GM21786 (cell line): Measurements from ENCODE around the gene VAC14.
"Not testable (repeated sequence)": the region's sequence is repeated elsewhere in the genome, so short reads cannot be mapped to it uniquely, and the experiment has no call there.

ENCODE experiments used
- ATAC-seq: cut with Tn5 transposase; IDR thresholded peaks from one replicate; pipeline ENCODE4 v1.9.1; 2021; ENCODE audit not compliant: unreplicated experiment

Gene VAC14

GRCh38 chr16:70684146-70685060 is 116.6 kb downstream of the VAC14 start:
- no peak for ATAC-seq

GRCh38 chr16:70683146-70683944 is 117.6 kb downstream of the VAC14 start:
- no peak for ATAC-seq

GRCh38 chr16:70682239-70683145 is 118.5 kb downstream of the VAC14 start:
- no peak for ATAC-seq

DNA sequence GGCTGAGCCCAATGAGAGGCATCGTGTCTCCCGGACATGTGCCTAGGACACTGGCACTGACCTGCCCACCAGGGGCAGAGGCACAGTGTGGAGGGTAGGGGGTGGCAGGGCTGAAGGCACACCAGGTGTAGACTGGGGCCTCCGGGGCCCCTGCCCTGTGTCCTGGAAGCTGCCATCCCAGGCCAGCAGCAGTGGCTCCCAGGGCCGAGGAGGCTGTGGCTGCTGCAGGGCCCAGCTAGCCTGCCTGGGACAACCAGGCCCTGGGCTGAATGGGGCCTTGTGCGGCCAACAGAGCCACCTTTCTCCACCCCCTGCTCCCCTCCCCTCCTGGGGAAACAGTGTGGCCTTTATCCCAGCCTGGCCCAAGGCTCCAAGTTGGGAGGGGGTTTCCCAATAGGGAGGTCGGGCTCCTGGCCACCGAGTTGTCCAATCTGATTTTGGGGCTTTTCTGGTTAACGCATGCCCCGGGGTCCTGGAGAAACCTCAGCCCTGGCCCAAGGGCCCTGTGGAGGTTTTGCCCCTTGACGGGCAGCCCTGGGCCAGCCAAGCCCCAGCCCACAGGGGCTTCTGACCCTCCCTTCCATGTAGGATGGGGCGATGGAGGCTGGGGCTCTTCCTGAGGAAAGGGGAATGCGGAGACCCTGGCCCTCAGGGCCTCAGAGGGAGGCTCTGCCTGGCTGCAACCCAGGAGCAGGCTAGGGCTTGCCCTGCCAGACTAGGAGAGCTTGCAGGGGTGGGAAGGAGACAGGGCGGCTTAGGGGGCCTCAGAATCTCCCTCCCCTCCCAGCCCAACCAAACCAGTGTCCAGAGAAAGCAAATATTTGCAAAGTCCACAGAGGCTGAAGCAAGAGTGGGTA is 119.3 kb downstream of the VAC14 start:
- ATAC-seq = no peak

- no peak for ATAC-seq
Measured at GRCh38 chr16:70680495-70681381, 120.2 kb downstream of the VAC14 start.

- no peak for ATAC-seq
Measured at GRCh38 chr16:70679671-70680494, 121.1 kb downstream of the VAC14 start.

GRCh38 chr16:70678898-70679670 is 121.9 kb downstream of the VAC14 start:
- no peak for ATAC-seq

- no peak for ATAC-seq
Measured at GRCh38 chr16:70678121-70678897, 122.6 kb downstream of the VAC14 start.

DNA sequence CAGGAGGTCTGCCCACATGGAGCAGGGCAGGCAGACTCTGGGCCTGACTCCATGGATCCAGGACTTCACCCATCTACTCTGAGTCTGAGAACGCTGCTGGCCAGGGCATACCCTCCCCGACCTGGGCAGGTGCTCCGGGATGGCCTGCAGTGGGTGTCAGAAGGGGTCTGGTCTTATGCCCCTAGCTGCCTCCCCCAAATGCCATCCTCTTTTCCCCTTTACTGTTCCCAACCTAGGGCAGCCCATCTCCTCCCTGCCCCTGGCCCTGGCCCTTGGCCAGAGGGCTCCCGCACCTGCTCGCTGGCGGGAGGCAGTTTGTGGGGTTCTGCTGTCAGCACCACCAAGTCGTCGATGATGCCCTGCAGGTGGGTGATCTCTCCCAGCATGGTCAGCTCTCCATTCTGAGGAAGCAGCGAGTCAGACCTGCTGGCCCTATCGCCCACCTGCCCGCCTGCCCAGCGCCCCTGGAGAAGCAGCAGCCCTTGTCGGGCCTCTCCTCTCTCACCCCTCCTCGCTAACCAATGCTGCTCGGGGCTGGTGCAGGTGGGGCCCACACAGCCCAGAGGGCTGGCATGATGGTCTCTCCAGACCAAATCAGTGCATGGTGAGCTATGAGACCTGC is 123.3 kb downstream of the VAC14 start:
- ATAC-seq = no peak

DNA sequence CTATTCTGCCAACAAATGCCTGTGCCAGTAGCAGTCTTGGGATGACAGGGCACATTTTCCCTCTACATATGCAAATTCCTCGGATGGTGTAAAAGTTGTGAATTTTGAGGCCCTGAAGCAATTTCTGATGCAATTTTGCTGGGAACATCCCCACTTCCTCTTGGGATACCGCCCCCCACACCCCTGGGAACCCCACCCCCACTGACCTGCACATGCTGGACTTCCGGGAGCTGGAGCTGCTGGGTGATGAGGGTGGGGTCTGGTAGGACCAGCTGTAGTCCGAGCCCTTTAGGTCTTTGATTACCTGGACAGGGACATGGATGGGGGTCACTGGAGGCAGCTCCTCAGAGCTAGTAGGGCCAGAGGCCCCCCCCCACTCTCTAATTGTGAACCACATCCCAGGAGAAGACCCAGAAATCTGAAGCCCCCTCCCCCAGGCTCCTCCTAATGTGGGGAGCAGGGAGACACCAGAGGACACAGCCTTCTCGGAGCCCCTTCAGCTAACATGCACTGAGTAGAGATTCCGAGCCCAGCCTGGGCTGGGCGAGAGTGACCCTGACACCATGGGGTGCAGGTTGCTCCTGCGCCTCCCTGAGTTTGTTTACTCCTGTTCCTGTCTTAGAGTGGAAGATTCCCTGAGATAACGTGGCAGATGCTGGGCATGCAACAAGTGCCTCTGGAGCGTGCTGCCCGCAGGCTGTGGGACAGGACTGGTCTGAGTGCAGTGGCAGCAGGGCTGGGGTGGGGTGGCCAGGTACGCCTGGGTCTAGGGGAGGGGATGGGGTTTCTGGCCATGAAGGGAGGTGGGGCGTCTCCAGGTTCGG is 124.1 kb downstream of the VAC14 start:
- ATAC-seq = no peak

- ATAC-seq = no peak
Measured at GRCh38 chr16:70675851-70676513, 125.0 kb downstream of the VAC14 start.

DNA sequence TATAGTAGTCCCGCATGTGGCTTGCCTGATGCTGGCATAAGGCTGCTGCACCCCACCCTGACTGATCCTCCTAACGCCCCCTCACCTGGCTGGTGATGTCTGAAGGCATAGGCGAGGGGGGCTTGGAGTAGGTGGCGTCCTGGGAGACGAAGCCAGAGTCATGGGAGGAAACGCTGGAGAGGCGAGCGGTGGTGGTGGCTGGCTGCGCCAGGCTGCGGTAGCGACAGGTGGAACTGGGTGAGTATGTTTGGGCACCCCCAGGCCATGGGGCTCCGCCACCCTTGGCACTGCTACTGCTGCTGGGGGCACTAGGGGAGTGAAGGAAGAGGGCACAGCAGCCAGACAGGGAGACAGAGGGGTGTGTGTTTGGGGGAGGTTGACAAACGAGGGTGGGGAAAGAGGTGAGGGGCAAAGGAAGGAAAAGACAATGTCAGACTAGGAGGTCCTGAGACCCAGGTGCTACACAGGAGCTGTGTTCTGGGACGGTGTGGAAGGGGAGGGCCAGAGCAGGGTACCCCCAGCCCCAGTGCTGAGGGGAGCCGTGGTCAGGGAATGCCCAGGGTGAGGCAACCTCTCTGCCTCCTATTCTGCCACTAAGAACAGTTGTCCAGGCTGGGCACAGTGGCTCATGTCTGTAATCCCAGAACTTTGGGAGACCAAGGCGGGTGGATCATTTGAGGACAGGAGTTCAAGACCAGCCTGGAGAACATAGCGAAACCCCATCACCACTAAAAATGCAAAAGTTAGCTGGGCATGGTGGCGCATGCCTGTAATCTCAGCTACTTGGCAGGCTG is 126.5 kb downstream of the VAC14 start:
- no peak for ATAC-seq

DNA sequence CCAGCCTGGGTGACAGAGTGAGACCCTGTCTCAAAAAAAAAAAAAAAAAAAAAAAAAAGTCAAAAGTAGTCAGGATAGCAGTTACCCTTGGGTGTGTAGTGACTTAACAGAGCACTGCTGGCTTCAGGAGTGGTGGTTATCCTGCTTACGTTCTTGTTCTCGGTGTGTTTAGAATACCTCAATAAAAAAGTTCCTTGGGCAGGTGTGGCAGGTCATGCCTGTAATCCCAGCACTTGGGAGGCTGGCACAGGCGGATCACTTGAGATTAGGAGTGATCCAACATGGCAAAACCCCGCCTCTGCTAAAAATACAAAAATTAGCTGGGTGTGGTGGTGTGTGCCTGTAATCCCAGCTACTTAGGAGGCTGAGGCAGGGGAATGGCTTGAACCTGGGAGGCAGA is 130.0 kb downstream of the VAC14 start:
- ATAC-seq = not testable (repeated sequence)

GRCh38 chr16:70670175-70670574 is 130.8 kb downstream of the VAC14 start:
- ATAC-seq = no peak
